Tibial nerve (tissue), 4 donors: ENCODE data around the gene PDE2A. TPM values are rescaled to one million over a fixed set of nuclear protein-coding genes. Genes with fewer than 3 reads are reported as not detected.
"Not testable (repeated sequence)": the region's sequence is repeated elsewhere in the genome, so short reads cannot be mapped to it uniquely, and the experiment has no call there.

Experiments
- DNase-seq, 2 donors: peaks; one replicate each; pipeline ENCODE4 v3.0.0-alpha.2; 2019; ENCODE audit warnings: low spot score in 2 of 2
- H3K27ac ChIP-seq, 4 donors: fragments of 200-600 bp; sonication (generic) in 3 of 4; one replicate each; pipeline ENCODE4 v1.5.1; 2017 to 2019; ENCODE audit warnings: mild to moderate bottlenecking in 1 of 4
- H3K27me3 ChIP-seq, 2 donors: fragments of 200-600 bp; sonication (generic) in 1 of 2; one replicate each; pipeline versions ENCODE4 v1.5.1 to v1.6.0; 2017 to 2019
- H3K36me3 ChIP-seq, 3 donors: fragments of 200-600 bp; sonication (generic); one replicate each; pipeline ENCODE4 v1.5.1; 2018 to 2019
- H3K4me1 ChIP-seq, 4 donors: fragments of 200-600 bp; sonication (generic) in 3 of 4; one replicate each; pipeline ENCODE4 v1.5.1; 2017 to 2019
- H3K4me3 ChIP-seq, 4 donors: fragments of 200-600 bp; sonication (generic) in 3 of 4; one replicate each; pipeline ENCODE4 v1.5.1; 2017 to 2019; ENCODE audit warnings: mild to moderate bottlenecking in 1 of 4, moderate library complexity in 1 of 4
- H3K9me3 ChIP-seq, 4 donors: fragments of 200-600 bp; sonication (generic) in 3 of 4; one replicate each; pipeline ENCODE4 v1.5.1; 2017 to 2019
- CTCF ChIP-seq, 5 experiments: fragments of 200-600 bp in 3 of 5; fragments of 450-650 bp in 2 of 5; sonication (generic) in 3 of 5; IDR thresholded peaks; one replicate each; pipeline ENCODE4 v1.5.1; 2016 to 2019; ENCODE audit warnings: antibody characterized with exemption in 5 of 5, mild to moderate bottlenecking in 3 of 5, moderate library complexity in 2 of 5
- EP300 ChIP-seq, 2 donors: sonication (generic); formaldehyde crosslinking; IDR thresholded peaks; one replicate each; pipeline ENCODE4 v1.6.1; 2017; ENCODE audit warnings: antibody characterized with exemption in 2 of 2, mild to moderate bottlenecking in 1 of 2
- POLR2A ChIP-seq, 2 donors: fragments of 450-650 bp; IDR thresholded peaks; one replicate each; pipeline ENCODE4 v1.6.1; 2017; ENCODE audit warnings: antibody characterized with exemption in 2 of 2, mild to moderate bottlenecking in 2 of 2, moderate library complexity in 2 of 2
- WGBS, 2 donors: methylation state at CpG; one replicate each; pipeline ENCODE4 v1.1.5; 2018; 5-methylcytosine and 5-hydroxymethylcytosine counted together
- total RNA-seq, 4 donors: library from RNA; depleted of rRNA; stranded (reverse); fragments of >200 nt; gene quantifications; one replicate each; pipeline ENCODE4 v1.1.0, GENCODE V29; 2016

The PDE2A gene
- total RNA-seq, 4 donors from 2014 or later, result 30.3 to 75.7 (median 43.1) TPM

- no peak for TF ChIP-seq POLR2A (IDR thresholded peaks at IDR 0.05)
- no peak for TF ChIP-seq CTCF (IDR thresholded peaks at IDR 0.05)
- TF ChIP-seq EP300 (IDR thresholded peaks at IDR 0.05), result no peak
- Histone ChIP-seq H3K4me3 (no peak overlapping the region), H3K9me3 (no peaks in the 10 kb centered on the region), H3K4me1 (no peaks in the 10 kb centered on the region), H3K36me3 (no peaks in the 10 kb centered on the region), H3K27me3 (no peaks in the 10 kb centered on the region), H3K27ac (no peak overlapping the region)
- DNase-seq, result no peak
- WGBS, 2 donors, result 73 to 77% methylated on average over 5 of the region's 5 CpGs
Measured at GRCh38 chr11:72556433-72556832, 117.8 kb downstream of the PDE2A start.

- not testable (repeated sequence) for H3K27ac ChIP-seq, DNase-seq, H3K4me1 ChIP-seq, H3K9me3 ChIP-seq, H3K4me3 ChIP-seq, H3K36me3 ChIP-seq, H3K27me3 ChIP-seq
- 82 to 83% methylated on average over 3 of the region's 3 CpGs for WGBS, 2 donors
Measured at GRCh38 chr11:72555014-72555522, 119.2 kb downstream of the PDE2A start.

GRCh38 chr11:72553706-72554105, 120.5 kb downstream of the PDE2A start:
- 48 to 64% methylated on average over 3 of the region's 3 CpGs for WGBS, 2 donors
- H3K4me3 ChIP-seq, result no peak overlapping the region

GRCh38 chr11:72552399-72552910, 121.8 kb downstream of the PDE2A start:
- no peaks in the 10 kb centered on the region for H3K27me3 ChIP-seq
- H3K4me3 ChIP-seq, result no peak overlapping the region
- no peaks in the 10 kb centered on the region for H3K9me3 ChIP-seq
- TF ChIP-seq CTCF (IDR thresholded peaks at IDR 0.05), result no peak
- H3K36me3 ChIP-seq, result no peaks in the 10 kb centered on the region
- no peaks in the 10 kb centered on the region for H3K4me1 ChIP-seq
- H3K27ac ChIP-seq, result no peak overlapping the region
- no peak for DNase-seq
- WGBS, 2 donors, result 86 to 91% methylated on average over 3 of the region's 3 CpGs

More at GRCh38 chr11:72553706-72554105, 120.5 kb downstream of the PDE2A start:
- DNase-seq, result no peak
- H3K27me3 ChIP-seq, result no peaks in the 10 kb centered on the region
- H3K36me3 ChIP-seq, result no peaks in the 10 kb centered on the region
- H3K27ac ChIP-seq, result no peak overlapping the region
- no peaks in the 10 kb centered on the region for H3K4me1 ChIP-seq
- no peak for TF ChIP-seq POLR2A (IDR thresholded peaks at IDR 0.05)
- no peak for TF ChIP-seq CTCF (IDR thresholded peaks at IDR 0.05)
- no peak for TF ChIP-seq EP300 (IDR thresholded peaks at IDR 0.05)
- no peaks in the 10 kb centered on the region for H3K9me3 ChIP-seq

- TF ChIP-seq CTCF (IDR thresholded peaks at IDR 0.05) (no peak), POLR2A (IDR thresholded peaks at IDR 0.05) (no peak), EP300 (IDR thresholded peaks at IDR 0.05) (no peak)
- Histone ChIP-seq H3K4me3 (no peak overlapping the region), H3K9me3 (no peaks in the 10 kb centered on the region), H3K27ac (no peak overlapping the region), H3K36me3 (no peaks in the 10 kb centered on the region), H3K4me1 (no peaks in the 10 kb centered on the region), H3K27me3 (no peaks in the 10 kb centered on the region)
- WGBS, 2 donors, result 93 to 95% methylated on average over 5 of the region's 5 CpGs
- no peak for DNase-seq
Measured at GRCh38 chr11:72551571-72551970, 122.7 kb downstream of the PDE2A start.

- TF ChIP-seq POLR2A (IDR thresholded peaks at IDR 0.05) (no peak), EP300 (IDR thresholded peaks at IDR 0.05) (no peak), CTCF (IDR thresholded peaks at IDR 0.05) (no peak)
- no peaks in the 10 kb centered on the region for H3K4me1 ChIP-seq
- WGBS, 2 donors, result 86 to 89% methylated on average over 6 of the region's 6 CpGs
- no peaks in the 10 kb centered on the region for H3K9me3 ChIP-seq
- no peak overlapping the region for H3K27ac ChIP-seq
- no peaks in the 10 kb centered on the region for H3K27me3 ChIP-seq
- no peak for DNase-seq
- no peak overlapping the region for H3K4me3 ChIP-seq
- no peaks in the 10 kb centered on the region for H3K36me3 ChIP-seq
Measured at GRCh38 chr11:72548463-72548862, 125.8 kb downstream of the PDE2A start.
